Thyroid gland (tissue), 4 donors: ENCODE data around the gene BRD4.

Source experiments
- CTCF ChIP-seq, 6 experiments: fragments of 200-600 bp in 3 of 6; fragments of 450-650 bp in 3 of 6; sonication (generic) in 3 of 6; IDR thresholded peaks; one replicate each; pipeline ENCODE4 v1.5.1; 2016 to 2019; ENCODE audit warnings: antibody characterized with exemption in 6 of 6, mild to moderate bottlenecking in 2 of 6, inconsistent platforms in 1 of 6, moderate library complexity in 1 of 6
- POLR2A ChIP-seq, 2 donors: fragments of 450-650 bp; IDR thresholded peaks; one replicate each; pipeline ENCODE4 v1.6.1; 2017; ENCODE audit warnings: antibody characterized with exemption in 2 of 2, mild to moderate bottlenecking in 2 of 2, moderate library complexity in 1 of 2

GRCh38 chr19:15315101-15315500 is 17.2 kb downstream of the BRD4 start:
- TF ChIP-seq CTCF (IDR thresholded peaks at IDR 0.05) (no peak), POLR2A (IDR thresholded peaks at IDR 0.05) (no peak)
